HG03521 (cell line): Measurements from ENCODE around the gene PCNT.
A peak's percentile ranks its signal among the peaks of the same experiment; 100 is the strongest.
"Not testable (repeated sequence)": the region's sequence is repeated elsewhere in the genome, so short reads cannot be mapped to it uniquely, and the experiment has no call there.

Source experiments
- ATAC-seq: cut with Tn5 transposase; IDR thresholded peaks from one replicate; pipeline ENCODE4 v1.9.1; 2021; ENCODE audit warnings: mild to moderate bottlenecking, moderate library complexity; ENCODE audit not compliant: unreplicated experiment

PCNT gene

DNA sequence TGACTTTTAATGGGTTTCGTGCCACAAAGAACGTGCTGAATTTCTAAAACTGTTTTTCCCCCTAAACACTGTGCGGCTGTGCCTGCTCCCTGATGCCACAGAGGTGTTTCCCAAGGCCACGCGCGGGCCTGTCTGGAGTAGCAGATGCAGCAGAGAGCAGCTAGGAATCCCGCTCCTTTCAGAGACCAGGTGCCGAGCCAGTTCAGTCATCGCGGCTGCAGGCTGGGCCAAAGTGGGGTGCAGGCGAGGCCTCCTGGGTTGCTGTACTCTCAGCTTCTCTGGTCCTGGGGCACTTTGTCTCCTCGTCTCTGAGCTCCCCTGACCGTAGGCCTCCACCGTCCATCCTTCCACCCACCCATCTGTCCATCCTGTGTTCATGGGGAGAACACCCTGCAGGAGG, 117.4 kb downstream of the PCNT start:
- no peak for ATAC-seq

DNA sequence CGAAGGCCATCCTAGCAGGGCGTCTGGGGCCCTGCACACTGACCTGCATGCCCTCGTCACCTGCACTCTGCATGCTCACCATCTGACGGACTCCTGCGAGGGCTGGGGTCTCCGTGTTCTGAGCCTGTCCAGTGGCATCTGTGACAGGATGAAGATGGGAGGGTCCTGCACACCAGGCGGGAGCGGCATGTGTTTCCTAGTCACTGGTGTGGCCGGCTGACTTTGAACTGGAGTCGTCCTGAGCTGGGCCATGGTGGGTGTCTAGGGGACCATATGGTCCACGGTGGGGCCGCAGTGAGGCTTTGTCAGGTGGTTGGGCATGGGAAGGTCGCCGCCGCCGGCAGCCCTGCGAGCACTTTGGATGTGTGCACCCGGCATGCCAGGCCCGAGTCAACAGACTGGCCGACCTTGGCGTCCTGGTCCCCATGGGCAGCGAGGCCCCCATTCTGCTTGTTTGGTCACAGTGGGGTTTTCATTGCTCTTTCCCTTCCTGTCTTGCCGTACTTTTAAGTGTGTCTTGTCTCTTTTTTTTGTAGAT, 118.1 kb downstream of the PCNT start:
- no peak for ATAC-seq

DNA sequence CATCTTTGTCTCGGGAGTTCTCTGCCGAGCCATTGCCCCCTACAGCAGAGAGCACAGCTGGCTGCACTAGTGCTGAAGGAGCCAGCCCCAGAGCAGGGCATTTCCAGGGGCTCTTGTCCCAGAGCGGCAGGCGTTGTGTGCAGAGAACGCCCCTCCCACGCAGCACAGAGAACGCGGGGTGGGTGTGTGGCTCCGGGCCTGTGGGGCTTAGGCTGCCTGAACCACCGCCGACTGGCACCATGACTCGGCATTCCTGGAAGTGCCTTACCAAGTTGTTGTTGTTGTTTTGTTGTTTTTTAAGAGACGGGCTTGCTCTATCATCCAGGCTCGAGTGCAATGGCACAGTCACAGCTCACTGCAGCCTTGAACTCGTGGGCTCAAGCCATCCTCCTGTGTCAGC, 119.0 kb downstream of the PCNT start:
- ATAC-seq = no peak

DNA sequence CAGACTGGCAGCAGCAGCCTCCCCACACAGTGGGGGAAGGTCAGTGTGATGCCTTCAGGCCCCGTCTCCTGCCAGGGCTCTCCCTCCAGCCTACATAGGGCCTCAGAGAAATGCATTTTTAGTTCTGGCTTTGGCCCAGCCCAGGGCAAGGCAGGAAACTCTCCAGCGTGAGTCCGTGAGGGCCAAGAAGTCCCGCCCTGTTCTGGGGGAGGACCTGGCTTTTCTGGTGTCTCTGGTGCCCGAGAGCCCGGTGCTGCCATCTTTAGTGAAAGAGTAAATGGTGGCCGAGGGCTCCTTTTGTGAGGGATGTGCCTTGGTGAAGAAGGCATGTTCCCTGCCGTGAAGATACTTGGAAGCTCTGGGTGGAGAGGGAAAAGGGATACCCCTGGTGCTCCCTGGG, 120.0 kb downstream of the PCNT start:
- no peak for ATAC-seq

DNA sequence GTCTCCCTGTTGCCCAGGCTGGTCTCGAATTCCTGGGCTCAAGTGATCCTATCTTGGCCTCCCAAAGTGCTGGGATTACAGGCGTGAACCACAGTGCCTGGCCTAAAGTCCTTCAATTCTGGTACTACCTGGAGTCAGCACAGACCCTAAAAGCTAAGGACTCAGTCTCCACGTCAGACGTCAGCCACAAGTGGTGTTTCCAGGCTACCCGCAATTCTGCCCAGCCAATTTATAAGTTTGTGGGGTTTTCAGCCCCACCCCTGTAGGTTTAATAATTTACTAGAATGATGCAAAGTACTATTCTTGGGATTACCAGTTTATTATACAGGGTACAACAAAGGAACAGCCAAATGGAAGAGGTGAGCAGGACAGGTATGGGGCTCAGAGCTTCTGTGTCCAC, 124.2 kb downstream of the PCNT start:
- ATAC-seq = no peak

DNA sequence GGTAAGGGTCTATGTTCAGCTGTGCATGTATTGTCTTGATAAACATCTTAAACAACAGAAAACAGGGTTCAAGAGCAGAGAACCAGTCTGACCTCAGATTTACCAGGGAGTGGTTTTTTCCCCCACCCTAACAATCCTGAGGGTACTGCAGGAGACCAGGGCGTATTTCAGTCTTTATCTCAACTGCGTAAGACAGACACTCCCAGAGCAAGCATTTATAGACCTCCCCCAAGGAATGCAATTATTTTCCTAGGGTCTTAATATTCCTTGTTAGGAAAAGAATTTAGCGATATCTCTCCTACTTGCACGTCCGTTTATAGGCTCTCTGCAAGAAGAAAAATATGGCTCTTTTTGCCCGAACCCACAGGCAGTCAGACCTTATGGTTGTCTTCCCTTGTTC, 124.9 kb downstream of the PCNT start:
- not testable (repeated sequence) for ATAC-seq

DNA sequence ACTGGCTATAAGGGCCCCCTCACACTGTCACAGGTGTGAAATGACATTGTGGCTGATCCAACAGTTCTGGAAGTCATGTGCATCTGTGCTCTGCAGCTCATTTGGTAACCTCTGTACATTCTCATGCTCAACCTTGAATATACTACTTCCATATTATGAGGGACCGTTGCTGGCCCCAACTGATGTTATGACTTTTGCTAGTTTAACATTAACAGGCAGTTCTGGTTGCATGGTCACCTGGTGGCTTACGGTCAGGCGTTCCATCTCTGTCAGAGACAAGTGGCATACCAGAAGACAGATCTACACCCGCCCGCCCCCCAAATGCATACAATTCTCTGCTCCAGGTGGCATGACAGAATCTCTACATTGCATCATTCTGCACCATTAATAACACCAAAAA, 128.8 kb downstream of the PCNT start:
- ATAC-seq = no peak

DNA sequence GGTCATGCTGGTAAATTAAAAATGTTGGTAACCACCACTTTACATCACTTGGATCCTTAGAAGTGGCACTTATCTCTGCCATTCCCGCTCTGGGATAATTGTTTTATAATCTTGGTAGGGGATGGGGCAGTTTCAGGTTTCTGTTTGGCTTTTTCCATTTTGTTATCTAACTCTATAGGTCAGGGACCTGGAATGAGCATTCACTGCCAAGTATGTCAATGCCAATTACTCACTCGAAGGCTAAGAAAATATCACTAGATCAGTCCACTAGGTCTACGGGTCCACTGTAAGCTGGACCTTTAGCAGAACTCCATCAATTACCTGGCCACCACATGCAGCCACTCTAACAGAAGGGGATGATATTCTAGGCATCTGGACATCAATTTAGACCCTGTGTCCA, 130.2 kb downstream of the PCNT start:
- no peak for ATAC-seq

DNA sequence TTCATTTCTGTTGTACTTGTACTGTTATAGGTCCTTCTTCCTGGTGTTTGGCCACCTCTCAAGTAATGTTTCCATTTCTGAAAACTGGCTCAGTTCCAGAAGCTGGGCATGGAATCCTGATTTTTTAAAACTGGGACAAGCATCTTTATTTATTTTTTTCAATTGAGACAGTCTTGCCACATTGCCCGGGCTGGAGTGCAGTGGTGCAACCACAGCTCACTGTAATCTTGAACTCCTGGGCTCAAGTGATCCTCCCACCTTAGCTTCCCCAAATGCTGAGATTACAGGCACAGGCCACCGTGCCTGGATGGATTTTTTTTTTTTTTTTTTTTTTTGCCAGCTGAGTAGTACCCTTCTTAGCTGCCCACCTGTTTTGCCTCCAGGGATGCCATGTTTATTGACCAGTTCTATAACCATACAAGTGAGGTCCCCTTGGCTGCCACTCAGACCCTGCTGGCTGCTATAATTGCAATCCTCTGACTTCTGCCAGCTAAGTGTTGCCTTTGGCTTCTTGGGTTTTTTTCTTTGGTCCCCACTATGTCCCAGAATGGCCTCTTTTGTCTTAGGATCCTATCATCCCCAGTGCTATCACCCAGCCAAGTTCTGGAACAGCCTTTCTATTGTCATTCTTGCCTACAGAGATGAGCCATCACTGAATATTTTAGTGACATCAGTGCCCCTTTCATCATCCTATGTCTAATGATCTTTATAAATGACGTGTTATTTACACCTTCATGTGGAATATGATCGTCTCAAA, 130.9 kb downstream of the PCNT start:
- ATAC-seq = no peak

DNA sequence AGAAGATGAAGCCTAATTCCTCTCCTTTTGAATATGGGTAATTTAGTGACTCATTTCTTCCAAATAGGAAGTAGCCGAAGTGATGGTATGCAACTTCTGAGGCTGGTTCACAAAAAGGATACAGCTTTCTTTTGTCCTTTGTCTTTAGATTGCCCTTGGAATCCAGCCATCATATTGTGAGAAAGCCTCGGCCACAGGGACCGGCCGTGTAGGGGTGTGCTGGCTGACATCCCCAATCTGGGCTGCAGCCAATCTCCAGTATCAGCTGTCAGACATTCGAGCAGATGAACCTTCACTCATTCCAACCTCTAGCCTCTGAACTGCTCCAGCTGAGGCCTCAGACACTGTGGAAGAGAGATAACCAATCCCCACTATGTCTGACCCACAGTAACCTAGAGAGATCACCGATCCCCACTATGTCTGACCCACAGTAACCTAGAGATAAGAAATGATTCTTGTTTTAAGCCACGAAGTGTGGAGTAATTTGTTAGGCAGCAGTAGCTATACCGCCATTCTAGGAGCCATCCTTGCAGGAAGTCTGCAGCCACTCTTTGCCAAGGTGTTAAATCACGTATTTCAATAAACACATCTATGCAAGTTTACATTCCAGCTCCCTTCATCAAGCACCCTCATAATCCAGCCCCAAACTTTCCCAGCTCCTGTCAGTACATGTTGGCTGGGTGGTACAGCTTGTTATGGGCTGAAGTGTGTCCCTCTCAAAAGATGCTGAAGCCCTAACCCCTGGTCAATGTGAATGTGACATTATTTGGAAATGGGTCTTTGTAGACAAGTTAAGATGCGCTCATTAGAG, 131.8 kb downstream of the PCNT start:
- no peak for ATAC-seq

DNA sequence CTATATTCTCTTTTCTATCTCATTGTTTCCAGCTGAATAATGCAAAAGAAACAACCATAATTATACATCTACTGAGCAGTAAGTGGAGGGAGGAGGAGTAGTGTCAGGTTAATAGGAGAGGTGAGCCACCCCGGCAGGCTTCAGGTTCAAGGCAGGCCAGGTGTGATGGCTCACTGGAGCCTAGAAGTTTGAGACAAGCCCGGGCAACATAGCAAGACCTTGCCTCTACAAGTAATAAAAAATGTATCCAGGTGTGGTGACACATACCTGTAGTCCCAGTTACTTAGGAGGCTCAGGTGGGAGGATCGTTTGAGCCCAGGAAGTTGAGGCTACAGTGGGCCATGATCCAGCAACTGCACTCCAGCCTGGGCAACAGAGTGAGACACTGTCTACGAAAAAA, 132.8 kb downstream of the PCNT start:
- no peak for ATAC-seq

DNA sequence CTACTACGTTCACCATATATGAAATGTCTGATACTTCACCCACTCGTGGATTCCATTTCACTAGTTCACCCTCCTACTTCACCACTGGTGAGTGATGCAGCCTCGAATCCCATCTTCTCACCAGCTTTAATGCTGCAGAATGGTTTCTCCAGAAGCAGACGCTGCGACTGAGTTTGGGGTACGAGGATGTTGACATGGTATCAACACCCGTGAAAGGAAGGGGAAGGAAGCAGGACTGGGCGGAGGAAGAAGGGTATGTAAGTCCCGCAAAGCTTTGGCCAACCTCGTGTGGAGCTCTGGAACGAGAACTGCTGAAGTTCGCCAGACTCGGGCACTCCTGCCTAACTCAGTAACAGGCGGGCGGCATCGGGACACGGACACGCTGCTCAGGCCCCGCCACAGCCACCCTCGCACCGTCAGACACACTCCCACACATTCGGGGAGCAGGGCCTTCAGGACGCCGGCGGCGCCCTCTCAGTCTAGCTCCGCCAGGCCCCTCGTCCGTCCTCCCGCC, 133.9 kb downstream of the PCNT start:
- ATAC-seq = peak; percentile 13

DNA sequence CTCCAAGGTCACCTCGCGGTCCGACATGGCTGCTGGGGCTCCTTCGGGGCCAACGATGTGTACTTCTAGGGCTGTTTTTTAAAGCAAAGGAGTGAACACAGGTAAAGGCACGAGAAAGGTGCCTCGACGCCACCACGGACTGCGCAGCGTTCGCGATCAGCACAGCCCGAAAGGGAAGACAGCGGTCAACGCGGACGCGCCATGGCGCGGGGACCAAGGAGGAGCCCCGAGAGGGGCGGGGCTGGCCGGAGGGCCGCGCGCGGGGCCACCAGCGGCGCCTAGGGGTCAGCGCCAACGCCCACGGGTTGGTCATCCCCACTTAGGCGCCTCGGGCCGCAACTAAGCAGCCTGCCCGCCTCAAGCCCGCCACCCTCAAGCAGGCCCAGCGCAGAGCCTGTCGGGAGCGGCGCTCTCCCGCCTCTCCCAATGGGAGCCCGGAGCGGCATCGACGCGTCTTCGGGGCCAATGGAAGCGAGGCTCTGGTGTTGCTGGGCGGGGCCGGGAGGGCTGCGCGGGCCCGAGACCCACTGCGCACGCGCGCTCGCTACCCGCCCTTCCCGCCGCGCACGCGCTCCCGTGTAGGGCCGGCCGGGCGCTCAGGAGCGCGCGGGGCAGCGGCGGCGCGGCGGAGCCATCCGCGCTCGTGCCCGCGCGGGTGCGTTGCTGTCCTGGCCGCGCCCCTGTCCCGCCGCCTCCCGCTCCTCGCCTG, 134.5 kb downstream of the PCNT start, which contains the start of gene DIP2A:
TSS of gene DIP2A (plus strand) at position 577 of the 709 bp plus-strand sequence. CDS start 241 bp downstream, outside the sequence.
- peak; percentile 94 for ATAC-seq

DNA sequence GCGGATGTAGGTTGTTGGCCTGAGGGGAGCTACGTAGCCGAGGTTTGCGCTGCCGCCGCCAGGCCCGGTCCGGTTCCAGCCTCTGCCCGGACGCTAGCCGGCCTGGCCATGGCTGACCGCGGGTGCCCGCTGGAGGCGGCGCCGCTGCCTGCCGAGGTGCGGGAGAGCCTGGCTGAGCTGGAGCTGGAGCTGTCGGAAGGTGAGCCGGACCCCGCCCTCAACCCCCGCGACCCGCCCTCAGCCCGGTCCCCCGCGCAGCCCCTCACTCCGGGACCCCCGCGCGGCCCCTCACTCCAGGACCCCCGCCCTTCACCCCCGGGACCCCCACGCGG, 135.0 kb downstream of the PCNT start:
- no peak for ATAC-seq

DNA sequence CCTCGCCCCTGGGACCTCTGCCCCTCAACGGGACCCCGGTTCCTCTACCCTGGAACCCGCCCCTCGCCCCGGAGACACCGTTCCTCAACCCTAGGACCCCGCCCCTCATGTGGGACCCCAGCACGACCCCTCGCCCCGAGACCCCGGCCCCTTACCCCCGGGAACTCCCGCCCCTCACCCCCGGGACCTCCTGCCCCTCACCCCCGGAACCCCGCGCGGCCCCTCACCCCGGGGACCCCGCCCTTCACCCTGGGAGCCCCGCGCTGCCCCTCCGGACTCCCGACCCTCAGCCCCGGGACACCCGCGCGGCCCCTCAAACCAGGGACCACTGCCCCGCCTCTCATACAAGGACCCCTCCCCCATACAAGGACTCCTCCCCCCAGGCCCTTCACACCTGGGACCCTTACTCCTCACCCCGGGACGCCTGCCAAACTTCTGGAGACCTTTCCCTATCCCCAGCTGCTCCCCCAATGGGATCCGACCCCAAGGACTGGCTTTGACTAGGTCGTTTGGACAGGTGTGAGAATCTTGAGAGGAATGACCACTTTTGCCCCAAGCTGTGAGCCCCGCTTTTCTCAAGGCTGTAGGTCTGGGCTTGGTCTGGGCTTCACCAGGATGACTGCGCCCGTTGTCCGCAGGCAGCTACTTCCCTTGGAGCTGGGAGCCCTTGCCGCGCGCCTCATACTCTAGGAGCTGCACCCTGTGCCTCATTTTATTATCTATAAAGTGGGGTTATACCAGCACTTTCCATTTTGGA, 135.6 kb downstream of the PCNT start:
- no peak for ATAC-seq

DNA sequence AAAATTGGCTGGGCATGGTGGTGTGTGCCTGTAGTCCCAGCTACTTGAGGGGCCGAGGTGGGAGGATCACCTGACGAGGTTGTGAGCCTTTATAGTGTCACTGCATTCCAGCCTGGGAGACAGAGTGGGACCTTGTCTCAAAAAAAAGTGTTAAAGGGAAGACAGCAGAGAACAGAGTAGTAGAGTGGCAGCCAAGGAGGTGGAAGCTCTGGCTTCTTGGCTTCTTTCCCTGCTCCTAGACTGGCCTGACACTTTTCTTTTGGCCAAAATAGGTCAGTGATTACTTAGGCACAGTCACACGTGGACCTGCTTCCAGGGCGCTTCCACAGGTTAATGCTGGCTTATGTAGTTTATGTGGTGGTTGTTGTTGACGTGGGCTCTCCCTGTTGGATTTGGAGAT, 138.0 kb downstream of the PCNT start:
- no peak for ATAC-seq

DNA sequence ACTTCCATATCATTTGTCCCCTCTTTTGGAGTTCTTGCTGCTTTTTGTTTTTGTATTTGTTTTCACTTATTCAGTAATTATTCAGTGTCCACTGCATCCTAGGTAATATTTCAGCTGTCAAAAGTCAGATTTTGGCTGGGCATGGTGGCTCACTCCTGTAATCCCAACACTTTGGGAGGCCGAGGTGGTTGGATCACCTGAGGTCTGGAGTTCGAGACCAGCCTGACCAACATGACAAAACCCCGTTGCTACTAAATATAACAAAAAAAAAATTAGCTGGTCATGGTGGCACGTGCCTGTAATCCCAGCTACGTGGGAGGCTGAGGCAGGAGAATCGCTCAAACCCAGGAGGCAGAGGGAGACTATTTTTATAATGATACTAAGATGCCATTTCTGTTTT, 141.2 kb downstream of the PCNT start:
- ATAC-seq = not testable (repeated sequence)

DNA sequence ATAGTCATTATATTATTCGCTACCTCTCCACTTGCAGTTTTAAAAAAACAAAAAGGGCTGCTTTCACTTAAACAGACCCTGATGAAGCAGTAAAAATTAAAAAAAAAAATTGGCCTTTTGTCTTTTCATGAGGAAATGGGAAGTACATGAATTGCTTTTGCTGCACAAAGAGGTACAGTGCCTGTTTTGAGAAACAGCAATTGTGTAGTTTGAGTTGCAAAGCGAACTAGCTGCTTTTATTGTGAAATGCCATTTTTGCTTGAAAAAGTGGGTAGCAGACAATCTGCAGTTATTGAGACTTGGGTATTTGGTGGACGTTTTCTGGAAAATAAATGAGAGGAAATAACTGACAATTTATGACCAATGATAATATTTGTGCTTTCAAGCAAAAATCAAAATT, 141.7 kb downstream of the PCNT start:
- no peak for ATAC-seq

DNA sequence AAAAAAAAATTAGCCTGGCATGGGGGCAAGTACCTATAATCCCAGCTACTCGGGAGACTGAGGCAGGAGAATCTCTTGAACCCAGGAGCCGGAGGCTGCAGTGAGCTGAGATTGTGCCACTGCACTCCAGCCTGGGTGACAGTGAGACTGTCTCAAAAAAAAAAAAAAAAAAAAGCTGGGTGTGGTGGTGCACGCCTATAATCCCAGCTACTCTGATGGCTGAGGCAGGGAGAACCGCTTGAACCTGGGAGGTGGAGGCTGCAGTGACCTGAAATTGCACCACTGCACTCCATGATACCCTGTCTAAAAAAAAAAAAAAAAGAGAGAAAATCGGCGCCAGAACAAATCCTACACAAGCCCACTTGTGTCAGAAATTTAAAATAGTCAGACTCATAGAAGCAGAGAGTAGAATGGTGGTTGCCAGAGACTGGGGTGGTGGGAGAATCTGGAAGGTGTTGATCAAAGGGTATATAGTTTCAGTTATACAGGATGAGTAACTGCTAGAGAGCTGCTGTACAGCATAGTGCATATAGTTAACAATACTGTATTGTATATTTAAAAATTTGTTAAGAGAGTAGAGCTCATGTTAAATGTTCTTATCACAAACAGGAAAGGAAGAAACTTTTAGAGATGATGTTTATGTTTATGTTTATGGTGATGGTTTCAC, 144.3 kb downstream of the PCNT start:
- no peak for ATAC-seq

DNA sequence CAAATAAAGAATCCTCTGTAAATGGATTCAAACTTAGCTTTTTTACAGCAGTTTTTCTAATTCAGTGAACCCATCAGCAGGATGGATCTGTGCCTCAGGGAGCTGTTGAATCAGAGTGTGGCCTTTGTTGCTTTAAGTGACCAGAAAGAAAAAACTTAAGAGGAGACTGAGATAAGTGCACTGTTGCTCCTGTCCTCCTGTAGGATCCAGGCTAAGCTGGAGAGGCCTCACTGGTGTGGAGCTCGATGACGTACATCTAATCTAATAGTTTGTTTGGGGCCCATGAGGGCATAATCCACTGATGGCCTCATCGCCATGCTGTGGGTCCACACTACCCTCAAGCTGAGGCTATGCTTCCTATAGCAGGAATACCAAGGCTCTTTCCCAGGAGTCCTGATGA, 145.3 kb downstream of the PCNT start:
- ATAC-seq = no peak
